IPS-NIHi7 (cell line): ENCODE results near the gene PPP3R1.

Experiments used
- DNase-seq: peaks from one replicate; pipeline ENCODE4 v3.0.0; 2012; ENCODE audit warnings: mixed read lengths; ENCODE audit errors: extremely low spot score

The PPP3R1 gene

GRCh38 chr2:68258851-68259250, 6.5 kb upstream of the PPP3R1 start:
- DNase-seq, result no peak

GRCh38 chr2:68256093-68256450, 3.7 kb upstream of the PPP3R1 start:
- DNase-seq, result peak; percentile 10

- peak; percentile 11 for DNase-seq
Observed at GRCh38 chr2:68253219-68254068, 1.1 kb upstream of the PPP3R1 start.

GRCh38 chr2:68251855-68252399, 405 bp downstream of the PPP3R1 start:
- peak; percentile 46 for DNase-seq

- DNase-seq, result peak; percentile 68
Observed at GRCh38 chr2:68251187-68251854, 1.0 kb downstream of the PPP3R1 start.

- no peak for DNase-seq
Observed at GRCh38 chr2:68250652-68251186, 1.6 kb downstream of the PPP3R1 start.

- DNase-seq, result no peak
Observed at GRCh38 chr2:68250196-68250595, 2.1 kb downstream of the PPP3R1 start.

GRCh38 chr2:68248806-68249205, 3.5 kb downstream of the PPP3R1 start:
- no peak for DNase-seq

- DNase-seq, result no peak
Observed at GRCh38 chr2:68248361-68248760, 4.0 kb downstream of the PPP3R1 start.

GRCh38 chr2:68246396-68246795, 5.9 kb downstream of the PPP3R1 start:
- DNase-seq, result no peak

GRCh38 chr2:68245672-68246071, 6.7 kb downstream of the PPP3R1 start:
- DNase-seq, result no peak

- no peak for DNase-seq
Observed at GRCh38 chr2:68245066-68245465, 7.3 kb downstream of the PPP3R1 start.

- no peak for DNase-seq
Observed at GRCh38 chr2:68244456-68244855, 7.9 kb downstream of the PPP3R1 start.

GRCh38 chr2:68241732-68242131, 10.6 kb downstream of the PPP3R1 start:
- no peak for DNase-seq

- DNase-seq, result no peak
Observed at GRCh38 chr2:68240446-68240845, 11.9 kb downstream of the PPP3R1 start.

- DNase-seq, result no peak
Observed at GRCh38 chr2:68238955-68239822, 13.1 kb downstream of the PPP3R1 start.

GRCh38 chr2:68237976-68238580, 14.3 kb downstream of the PPP3R1 start:
- DNase-seq, result no peak

GRCh38 chr2:68237404-68237803, 14.9 kb downstream of the PPP3R1 start:
- DNase-seq, result no peak

GRCh38 chr2:68236876-68237275, 15.5 kb downstream of the PPP3R1 start:
- DNase-seq, result no peak

- DNase-seq, result no peak
Observed at GRCh38 chr2:68236103-68236734, 16.1 kb downstream of the PPP3R1 start.

- DNase-seq, result no peak
Observed at GRCh38 chr2:68235090-68235489, 17.2 kb downstream of the PPP3R1 start.
